ENCODE measurements around the gene MUC3A.

Gene MUC3A

DNA sequence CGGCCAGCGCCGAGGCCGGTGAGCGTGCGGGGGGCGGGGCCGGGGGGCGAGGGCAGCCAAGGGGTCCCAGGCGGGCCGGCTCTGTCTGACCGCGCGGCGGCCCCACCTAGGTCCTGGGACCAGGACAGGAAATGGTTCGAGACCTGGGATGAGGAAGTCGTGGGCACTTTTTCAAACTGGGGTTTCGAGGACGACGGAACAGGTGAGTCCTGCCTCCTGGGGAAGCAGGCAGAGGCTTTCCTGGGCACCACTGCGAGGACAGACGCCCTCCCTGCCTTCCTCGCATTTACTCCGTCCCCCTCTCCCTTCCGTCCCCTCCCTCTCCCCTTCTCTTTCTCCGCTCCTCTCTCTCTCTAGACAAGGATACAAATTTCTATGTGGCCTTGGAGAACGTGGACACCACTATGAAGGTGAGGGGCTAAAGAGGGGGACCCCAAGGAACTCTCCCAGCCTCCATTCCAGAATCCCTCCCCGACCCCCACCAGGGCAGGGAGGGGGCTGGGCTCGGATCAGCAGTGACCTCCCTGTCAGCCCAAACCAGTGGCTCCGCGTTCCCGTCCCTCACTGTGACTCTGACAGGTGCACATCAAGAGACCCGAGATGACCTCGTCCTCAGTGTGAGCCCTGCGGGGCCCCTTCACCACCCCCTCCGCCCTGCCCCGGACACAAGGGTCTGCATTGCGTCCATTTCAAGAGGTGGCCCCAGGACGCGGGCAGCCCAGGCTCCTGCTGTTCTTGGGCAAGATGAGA is 17.4 kb downstream of the MUC3A start:
- H3K4me3 ChIP-seq (ENCODE audit: low read depth, low read length): no peak overlapping the region
- in situ Hi-C loops (cut with HindIII; ENCODE audit: low sequenced_read_pairs): no loop called here
- TF ChIP-seq, protein P1, sequence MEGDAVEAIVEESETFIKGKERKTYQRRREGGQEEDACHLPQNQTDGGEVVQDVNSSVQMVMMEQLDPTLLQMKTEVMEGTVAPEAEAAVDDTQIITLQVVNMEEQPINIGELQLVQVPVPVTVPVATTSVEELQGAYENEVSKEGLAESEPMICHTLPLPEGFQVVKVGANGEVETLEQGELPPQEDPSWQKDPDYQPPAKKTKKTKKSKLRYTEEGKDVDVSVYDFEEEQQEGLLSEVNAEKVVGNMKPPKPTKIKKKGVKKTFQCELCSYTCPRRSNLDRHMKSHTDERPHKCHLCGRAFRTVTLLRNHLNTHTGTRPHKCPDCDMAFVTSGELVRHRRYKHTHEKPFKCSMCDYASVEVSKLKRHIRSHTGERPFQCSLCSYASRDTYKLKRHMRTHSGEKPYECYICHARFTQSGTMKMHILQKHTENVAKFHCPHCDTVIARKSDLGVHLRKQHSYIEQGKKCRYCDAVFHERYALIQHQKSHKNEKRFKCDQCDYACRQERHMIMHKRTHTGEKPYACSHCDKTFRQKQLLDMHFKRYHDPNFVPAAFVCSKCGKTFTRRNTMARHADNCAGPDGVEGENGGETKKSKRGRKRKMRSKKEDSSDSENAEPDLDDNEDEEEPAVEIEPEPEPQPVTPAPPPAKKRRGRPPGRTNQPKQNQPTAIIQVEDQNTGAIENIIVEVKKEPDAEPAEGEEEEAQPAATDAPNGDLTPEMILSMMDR (IDR thresholded peaks at IDR 0.05; ENCODE audit: low read depth, low read length, missing control alignments): no peak
- no peak for DNase-seq (ENCODE audit: low read depth)

DNA sequence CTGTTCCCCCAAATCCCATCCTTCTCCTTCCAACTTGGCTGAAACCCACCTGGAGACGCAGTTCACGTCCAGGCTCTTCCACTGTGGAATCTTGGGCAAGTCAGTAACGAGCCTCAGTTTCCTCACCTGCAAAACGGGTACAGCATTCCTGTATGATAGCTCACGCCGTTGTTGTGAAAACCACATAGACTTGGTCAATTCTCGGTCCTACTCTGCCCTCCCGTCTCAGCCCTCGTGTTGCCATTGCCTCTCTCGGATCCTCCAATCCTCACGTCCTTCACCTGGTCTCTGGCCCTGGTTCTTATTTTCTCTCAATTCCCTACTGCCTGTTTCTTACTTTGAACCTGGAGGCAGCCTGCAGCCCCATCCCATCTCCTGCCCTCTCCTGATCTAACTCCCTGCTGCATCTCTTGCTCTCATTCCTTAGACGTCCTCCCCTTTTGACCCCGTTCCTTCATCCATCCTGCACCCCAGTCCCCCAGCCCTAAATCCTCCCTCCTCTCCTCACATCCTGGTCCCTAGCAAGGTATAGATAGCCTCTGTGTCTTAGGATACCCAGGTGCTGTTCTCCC is 18.0 kb downstream of the MUC3A start:
- TF ChIP-seq, protein P1 (IDR thresholded peaks at IDR 0.05; ENCODE audit: low read depth, low read length, missing control alignments): no peak
- no peak overlapping the region for H3K4me3 ChIP-seq (ENCODE audit: low read depth, low read length)
- in situ Hi-C loops (cut with HindIII; ENCODE audit: low sequenced_read_pairs): no loop called here

DNA sequence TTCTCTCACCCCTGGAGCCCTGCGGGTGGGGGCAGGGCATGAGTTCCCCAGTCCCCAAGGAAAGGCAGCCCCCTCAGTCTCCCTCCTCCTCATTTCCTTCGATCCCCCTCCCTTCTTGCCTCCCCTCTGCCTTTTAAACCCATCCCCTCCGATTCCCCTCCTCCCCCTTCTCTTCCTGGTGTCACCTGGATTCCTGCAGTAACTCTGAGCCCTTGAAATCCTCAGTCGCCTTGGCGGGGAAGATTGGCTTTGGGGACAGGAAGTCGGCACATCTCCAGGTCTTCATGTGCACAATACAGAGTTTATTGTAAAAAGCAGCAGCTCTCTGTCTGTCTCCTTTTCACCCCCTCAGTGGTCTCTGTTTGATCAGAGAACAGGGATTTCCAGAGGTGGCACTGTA is 18.7 kb downstream of the MUC3A start:
- no peak overlapping the region for H3K4me3 ChIP-seq (ENCODE audit: low read depth, low read length)
- DNase-seq (ENCODE audit: low read depth): no peak
- in situ Hi-C loops (cut with HindIII; ENCODE audit: low sequenced_read_pairs): no loop called here
- TF ChIP-seq, protein P1 (IDR thresholded peaks at IDR 0.05; ENCODE audit: low read depth, low read length, missing control alignments): no peak

More for the DNA sequence above, 18.0 kb downstream of the MUC3A start:
- DNase-seq (ENCODE audit: low read depth): no peak

DNA sequence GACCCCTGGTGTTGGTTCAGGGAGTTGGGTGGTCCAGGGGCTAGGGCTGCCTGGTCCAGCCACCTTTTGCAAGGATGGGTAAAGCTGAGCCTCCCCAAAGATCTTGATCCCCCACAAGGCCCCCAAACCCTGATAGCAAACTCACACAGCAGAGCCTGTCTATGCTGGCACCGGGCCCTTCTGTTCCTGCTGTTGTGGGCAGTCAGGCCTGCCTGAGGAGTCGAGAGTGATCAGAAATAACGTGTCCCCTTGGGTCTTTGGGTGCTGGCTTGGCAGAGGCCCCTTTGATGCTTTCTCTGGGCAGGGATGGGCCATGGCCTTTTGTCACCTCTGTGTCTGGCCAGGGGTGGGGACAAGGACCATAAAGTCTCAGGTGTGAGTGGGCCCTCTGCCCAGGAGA is 19.3 kb downstream of the MUC3A start:
- in situ Hi-C loops (cut with HindIII; ENCODE audit: low sequenced_read_pairs): no loop called here
- no peak overlapping the region for H3K4me3 ChIP-seq (ENCODE audit: low read depth, low read length)
- TF ChIP-seq, protein P1 (IDR thresholded peaks at IDR 0.05; ENCODE audit: low read depth, low read length, missing control alignments): no peak

DNA sequence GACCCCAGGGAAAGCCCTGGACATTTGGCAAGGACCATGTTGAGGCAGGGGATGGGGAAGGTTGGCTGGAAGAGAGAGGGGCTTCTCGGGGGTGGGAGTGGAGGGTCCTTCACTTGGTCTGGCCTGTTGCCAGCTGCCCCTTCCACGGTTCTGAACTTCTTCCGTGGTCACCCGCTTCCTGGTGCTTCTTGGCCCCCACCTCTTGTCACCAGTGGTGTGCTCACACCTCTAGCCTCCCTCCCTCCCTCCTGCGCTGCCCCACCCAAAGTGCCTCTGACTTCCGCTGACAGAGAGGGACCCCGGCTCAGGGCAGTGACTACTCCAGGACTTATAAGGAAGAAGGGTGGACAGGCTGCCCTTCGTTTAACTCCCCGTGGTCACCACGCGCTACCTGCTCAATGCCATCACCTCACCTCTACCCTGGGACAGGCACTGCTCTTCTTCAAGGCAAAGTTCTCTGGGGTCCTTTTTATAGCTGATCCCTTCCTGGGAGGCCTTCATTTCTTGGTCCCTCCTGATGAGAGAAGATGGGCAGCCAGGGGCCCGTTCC is 19.8 kb downstream of the MUC3A start, which contains the start of gene MUC12:
Gene MUC12, plus strand, starts transcription at position 500 of the 550 bp plus-strand sequence. CDS start 58 bp downstream, outside the sequence.
- in situ Hi-C loops (cut with HindIII; ENCODE audit: low sequenced_read_pairs): no loop called here
- TF ChIP-seq, protein P1 (IDR thresholded peaks at IDR 0.05; ENCODE audit: low read depth, low read length, missing control alignments): no peak

More for the DNA sequence above, 19.3 kb downstream of the MUC3A start:
- no peak for DNase-seq (ENCODE audit: low read depth)

DNA sequence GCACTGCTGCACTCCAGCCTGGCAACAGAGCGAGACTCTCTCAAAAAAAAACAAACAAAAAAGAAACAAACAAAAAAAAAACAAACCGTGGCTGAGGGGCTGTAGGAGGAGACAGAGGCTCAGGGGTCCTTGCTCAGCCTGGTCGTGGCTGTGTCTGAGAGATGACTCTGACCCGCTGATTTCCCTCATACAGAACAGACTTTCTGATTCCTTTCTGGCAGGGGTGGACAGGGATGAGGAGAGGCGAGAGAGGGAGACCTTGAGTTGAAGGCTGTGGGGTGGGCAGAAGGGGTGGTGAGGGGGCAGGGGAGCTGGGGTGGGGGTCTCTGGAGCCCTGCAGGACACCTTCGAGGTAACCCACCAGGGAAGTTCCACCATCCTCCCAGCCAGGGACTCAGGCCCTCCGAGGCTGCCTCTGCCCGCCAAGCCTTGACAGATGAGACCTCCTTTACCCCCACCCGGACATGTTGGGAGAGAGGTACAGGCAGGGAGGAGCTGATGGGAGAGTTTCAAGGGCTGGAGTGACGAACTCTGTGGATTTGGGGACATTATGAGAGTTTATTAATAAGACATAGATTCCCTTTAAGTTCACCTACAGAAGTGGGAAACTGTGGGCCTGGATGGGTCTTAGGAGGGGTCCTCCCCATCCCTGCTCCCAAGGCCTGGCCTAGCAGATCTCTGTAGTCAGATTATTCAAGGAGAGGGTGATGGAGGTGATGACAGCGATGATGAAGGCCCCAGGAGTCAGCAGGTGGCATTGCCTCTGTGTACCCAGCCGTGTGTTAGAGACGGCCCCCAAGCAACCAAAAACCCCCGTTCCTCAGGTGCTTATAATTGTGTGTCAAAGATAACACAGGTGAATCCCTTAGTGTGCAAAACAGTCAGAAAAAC is 22.0 kb downstream of the MUC3A start:
- DNase-seq (ENCODE audit: low read depth): no peak
- in situ Hi-C loops (cut with HindIII; ENCODE audit: low sequenced_read_pairs): no loop called here
- no peak overlapping the region for H3K4me3 ChIP-seq (ENCODE audit: low read depth, low read length)
- TF ChIP-seq, protein P1 (IDR thresholded peaks at IDR 0.05; ENCODE audit: low read depth, low read length, missing control alignments): no peak

More for the DNA sequence above, 19.8 kb downstream of the MUC3A start, which contains the start of gene MUC12:
- H3K4me3 ChIP-seq (ENCODE audit: low read depth, low read length): no peak within 1 kb of the TSS
- DNase-seq (ENCODE audit: low read depth): no peak
